ACC112 (cell line): Measurements from ENCODE around the gene GPC6.

Experiments
- H2AFZ ChIP-seq: fragments of 200-600 bp; sonication (generic); one replicate; pipeline ENCODE4 v1.6.0; 2017; ENCODE audit warnings: antibody characterized with exemption, low read length; ENCODE audit not compliant: unreplicated experiment
- H3K27ac ChIP-seq: fragments of 200-600 bp; sonication (generic); 2 replicates; pipeline ENCODE4 v1.5.1; 2014; ENCODE audit warnings: low read depth, mild to moderate bottlenecking, antibody characterized with exemption, low read length, moderate library complexity
- H3K27me3 ChIP-seq: fragments of 200-600 bp; sonication (generic); 2 replicates; pipeline ENCODE4 v1.6.1; 2014; ENCODE audit warnings: mild to moderate bottlenecking, antibody characterized with exemption, low read length, moderate library complexity, mixed read lengths; ENCODE audit not compliant: insufficient read depth
- H3K36me3 ChIP-seq: fragments of 200-600 bp; sonication (generic); 2 replicates; pipeline ENCODE4 v1.6.1; 2016; ENCODE audit warnings: mild to moderate bottlenecking, antibody characterized with exemption, low read length, moderate library complexity, mixed read lengths; ENCODE audit not compliant: insufficient read depth
- H3K4me1 ChIP-seq: fragments of 200-600 bp; sonication (generic); one replicate; pipeline ENCODE4 v1.6.1; 2016; ENCODE audit warnings: low read length, mixed read lengths; ENCODE audit not compliant: insufficient read depth, unreplicated experiment, control insufficient read depth
- H3K4me3 ChIP-seq: fragments of 200-600 bp; sonication (generic); 2 replicates; pipeline ENCODE4 v1.5.1; 2014; ENCODE audit warnings: mild to moderate bottlenecking, low read depth, low read length
- H3K79me2 ChIP-seq: fragments of 200-600 bp; sonication (generic); one replicate; pipeline ENCODE4 v1.6.0; 2016; ENCODE audit warnings: low read length; ENCODE audit not compliant: control insufficient read depth, unreplicated experiment, insufficient read depth

The GPC6 gene

GRCh38 chr13:93708308-93709075 lies 481.9 kb downstream of the GPC6 start:
- no peaks in the 10 kb centered on the region for H3K79me2 ChIP-seq
- H3K27me3 ChIP-seq = no peaks in the 10 kb centered on the region
- H3K36me3 ChIP-seq = no peaks in the 10 kb centered on the region
- no peak overlapping the region for H3K27ac ChIP-seq
- peaks cover 9% of the 10 kb centered on the region for H3K4me1 ChIP-seq
- H3K4me3 ChIP-seq = no peak overlapping the region
- peak overlapping the region; percentile 34 for H2AFZ ChIP-seq

- Histone ChIP-seq H3K4me1 (peaks cover 9% of the 10 kb centered on the region), H2AFZ (peak overlapping the region; percentile 34), H3K79me2 (no peaks in the 10 kb centered on the region), H3K27me3 (no peaks in the 10 kb centered on the region), H3K4me3 (peak overlapping the region; percentile 24), H3K27ac (peak overlapping the region; percentile 31), H3K36me3 (no peaks in the 10 kb centered on the region)
These were observed 483.1 kb downstream of the GPC6 start for GRCh38 chr13:93709506-93710244.

- Histone ChIP-seq H3K27ac (no peak overlapping the region), H3K27me3 (no peaks in the 10 kb centered on the region), H3K4me3 (no peak overlapping the region), H3K4me1 (peaks cover 8% of the 10 kb centered on the region), H2AFZ (no peak overlapping the region), H3K36me3 (no peaks in the 10 kb centered on the region), H3K79me2 (no peaks in the 10 kb centered on the region)
These were observed 487.6 kb downstream of the GPC6 start for GRCh38 chr13:93714171-93714570.

- Histone ChIP-seq H3K36me3 (no peaks in the 10 kb centered on the region), H3K27me3 (no peaks in the 10 kb centered on the region), H3K4me3 (no peak overlapping the region), H3K27ac (no peak overlapping the region), H2AFZ (no peak overlapping the region), H3K79me2 (no peaks in the 10 kb centered on the region), H3K4me1 (no peaks in the 10 kb centered on the region)
These were observed 489.3 kb downstream of the GPC6 start for GRCh38 chr13:93715866-93716265.

GRCh38 chr13:93716623-93717022 lies 490.0 kb downstream of the GPC6 start:
- H3K27me3 ChIP-seq = no peaks in the 10 kb centered on the region
- H3K36me3 ChIP-seq = no peaks in the 10 kb centered on the region
- no peaks in the 10 kb centered on the region for H3K79me2 ChIP-seq
- no peak overlapping the region for H3K4me3 ChIP-seq
- no peak overlapping the region for H3K27ac ChIP-seq
- H3K4me1 ChIP-seq = no peaks in the 10 kb centered on the region
- H2AFZ ChIP-seq = no peak overlapping the region

GRCh38 chr13:93721483-93721882 lies 494.9 kb downstream of the GPC6 start:
- Histone ChIP-seq H3K36me3 (no peaks in the 10 kb centered on the region), H3K27ac (no peak overlapping the region), H2AFZ (no peak overlapping the region), H3K4me1 (peaks cover 8% of the 10 kb centered on the region), H3K27me3 (no peaks in the 10 kb centered on the region), H3K4me3 (no peak overlapping the region), H3K79me2 (no peaks in the 10 kb centered on the region)

GRCh38 chr13:93723316-93723715 lies 496.7 kb downstream of the GPC6 start:
- no peaks in the 10 kb centered on the region for H3K36me3 ChIP-seq
- H2AFZ ChIP-seq = no peak overlapping the region
- peaks cover 20% of the 10 kb centered on the region for H3K4me1 ChIP-seq
- no peak overlapping the region for H3K27ac ChIP-seq
- no peaks in the 10 kb centered on the region for H3K79me2 ChIP-seq
- H3K27me3 ChIP-seq = no peaks in the 10 kb centered on the region
- no peak overlapping the region for H3K4me3 ChIP-seq

- no peaks in the 10 kb centered on the region for H3K79me2 ChIP-seq
These were observed 497.6 kb downstream of the GPC6 start for GRCh38 chr13:93724187-93724586.

GRCh38 chr13:93726173-93726957 lies 499.8 kb downstream of the GPC6 start:
- Histone ChIP-seq H2AFZ (no peak overlapping the region), H3K4me1 (peaks cover 20% of the 10 kb centered on the region), H3K36me3 (no peaks in the 10 kb centered on the region), H3K79me2 (no peaks in the 10 kb centered on the region), H3K4me3 (peak overlapping the region; percentile 17; the same call in 1 of the 2 replicates), H3K27ac (no peak overlapping the region), H3K27me3 (no peaks in the 10 kb centered on the region)

More at GRCh38 chr13:93724187-93724586, 497.6 kb downstream of the GPC6 start:
- no peaks in the 10 kb centered on the region for H3K27me3 ChIP-seq
- no peak overlapping the region for H3K4me3 ChIP-seq
- no peak overlapping the region for H2AFZ ChIP-seq
- H3K4me1 ChIP-seq = peaks cover 20% of the 10 kb centered on the region
- H3K27ac ChIP-seq = no peak overlapping the region
- no peaks in the 10 kb centered on the region for H3K36me3 ChIP-seq

GRCh38 chr13:93727211-93728141 lies 500.9 kb downstream of the GPC6 start:
- Histone ChIP-seq H2AFZ (no peak overlapping the region), H3K4me1 (peaks cover 20% of the 10 kb centered on the region), H3K79me2 (no peaks in the 10 kb centered on the region), H3K27ac (peak overlapping the region; percentile 10), H3K4me3 (no peak overlapping the region), H3K36me3 (no peaks in the 10 kb centered on the region), H3K27me3 (no peaks in the 10 kb centered on the region)
